8988T (cell line): Measurements from ENCODE around the gene RPL6.
"Not testable (repeated sequence)": the region's sequence is repeated elsewhere in the genome, so short reads cannot be mapped to it uniquely, and the experiment has no call there.

Experiments
- DNase-seq: peaks from one replicate; pipeline ENCODE4 v3.0.0; 2011

Gene RPL6

DNA sequence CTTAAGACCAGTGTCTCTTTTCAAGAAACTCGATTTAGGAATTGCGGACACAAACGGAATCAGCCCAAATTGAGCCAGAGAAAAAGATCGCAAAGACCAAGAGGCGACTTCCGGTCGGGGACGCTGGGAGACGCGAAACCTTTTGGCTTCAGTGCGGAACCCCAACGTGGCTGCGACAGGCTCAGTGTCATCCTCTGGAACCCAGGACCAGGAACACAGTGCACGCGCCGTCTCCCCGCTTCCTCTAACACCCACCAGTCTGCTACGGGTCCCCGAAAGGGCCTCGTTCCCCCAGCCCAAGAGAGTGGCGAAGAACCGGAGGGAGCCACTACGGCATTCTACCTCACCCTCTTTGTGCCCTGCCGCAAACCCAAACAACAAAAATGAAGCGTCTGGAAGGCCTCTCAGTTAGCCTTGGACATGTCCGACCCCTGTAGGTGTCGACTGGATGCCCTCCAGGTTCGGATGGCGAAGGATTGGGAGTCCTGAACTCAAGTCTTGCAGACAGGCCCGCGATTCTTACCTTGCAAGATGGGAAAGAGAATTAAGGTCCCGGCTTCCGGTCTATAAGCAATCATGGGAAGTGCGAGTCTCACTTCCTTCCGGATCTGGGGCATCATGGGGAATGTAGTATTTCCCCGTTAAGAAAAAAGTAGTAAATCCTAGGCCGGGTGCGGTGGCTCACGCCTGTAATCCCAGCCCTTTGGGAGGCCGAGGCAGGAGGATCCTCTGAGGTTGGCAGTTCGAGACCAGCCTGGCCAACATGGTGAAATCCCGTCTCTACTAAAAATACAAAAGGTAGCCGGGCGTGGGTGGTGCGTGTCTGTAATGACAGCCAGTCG lies at the start of gene RPL6:
Gene RPL6, minus strand, starts transcription at position 542 of the 842 bp plus-strand sequence. CDS start 949 bp downstream, outside the sequence.
- peak; percentile 60 for DNase-seq

DNA sequence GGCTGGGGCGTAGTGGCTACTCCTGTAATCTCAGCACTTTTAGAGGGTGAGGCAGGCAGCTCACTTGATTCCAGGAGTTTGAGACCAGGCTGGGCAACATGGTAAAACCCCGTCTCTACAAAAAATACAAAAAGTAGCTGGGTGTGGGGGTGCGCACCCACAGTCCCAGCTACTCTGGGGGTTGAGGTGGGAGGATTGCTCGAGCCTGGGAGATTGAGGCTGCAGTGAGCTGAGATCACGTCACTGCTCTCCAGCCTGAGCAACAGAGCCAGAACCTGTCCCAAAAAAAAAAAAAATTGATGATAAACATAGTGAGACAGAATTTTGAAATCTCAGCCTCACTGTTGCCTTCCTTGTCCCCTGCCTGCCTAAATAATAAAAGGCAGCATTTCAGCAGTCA lies 49.3 kb upstream of the RPL6 start:
- no peak for DNase-seq

DNA sequence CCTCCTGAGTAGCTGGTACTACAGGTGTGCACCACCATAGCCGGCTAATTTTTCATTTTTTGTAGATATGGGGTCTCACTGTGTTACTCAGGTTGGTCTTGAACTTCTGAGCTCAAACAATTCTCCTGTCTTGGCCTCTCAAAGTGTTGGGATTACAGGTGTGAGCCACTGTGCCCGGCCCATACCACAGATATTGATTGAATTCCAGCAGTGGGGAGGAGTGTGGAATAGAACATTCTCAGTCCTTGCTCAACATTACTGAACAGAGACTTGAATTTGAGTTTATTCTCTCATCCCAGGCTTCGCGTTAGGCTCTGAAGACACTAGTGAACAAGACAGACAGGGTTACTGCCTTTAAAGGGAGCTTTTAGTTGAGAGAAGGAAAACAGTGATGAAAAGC lies 48.9 kb upstream of the RPL6 start:
- no peak for DNase-seq

DNA sequence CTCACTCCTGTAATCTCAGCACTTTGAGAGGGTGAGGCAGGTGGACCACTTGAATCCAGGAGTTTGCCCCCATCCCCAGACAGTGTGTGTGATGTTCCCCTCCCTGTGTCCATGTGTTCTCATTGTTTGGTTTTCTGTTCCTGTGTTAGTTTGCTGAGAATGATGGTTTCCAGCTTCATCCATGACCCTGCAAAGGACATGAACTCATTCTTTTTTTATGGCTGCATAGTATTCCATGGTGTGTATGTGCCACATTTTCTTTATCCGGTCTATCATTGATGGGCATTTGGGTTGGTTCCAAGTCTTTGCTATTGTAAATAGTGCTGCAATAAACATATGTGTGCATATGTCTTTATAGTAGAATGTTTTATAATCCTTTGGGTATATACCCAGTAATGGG lies 47.7 kb upstream of the RPL6 start:
- not testable (repeated sequence) for DNase-seq

DNA sequence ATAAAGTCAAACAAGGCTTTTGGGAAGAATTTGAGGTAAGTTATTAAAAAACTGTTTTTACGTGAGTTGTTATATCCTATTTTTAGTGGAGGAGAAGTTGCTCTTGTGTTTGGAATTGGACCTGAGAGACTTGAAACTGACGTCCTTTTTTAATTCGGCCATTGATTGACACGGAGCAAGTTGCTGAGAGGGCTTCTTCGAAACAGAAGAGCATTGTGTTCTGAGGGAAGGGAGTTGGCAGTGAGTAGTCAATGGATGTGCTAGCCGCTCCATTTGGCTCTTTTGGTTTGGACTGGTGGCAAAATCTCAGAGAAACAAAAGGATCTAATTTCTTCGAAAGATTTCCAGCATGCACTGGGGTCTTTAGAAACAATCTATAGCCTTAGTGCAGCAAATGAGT lies 46.6 kb upstream of the RPL6 start:
- DNase-seq: no peak

DNA sequence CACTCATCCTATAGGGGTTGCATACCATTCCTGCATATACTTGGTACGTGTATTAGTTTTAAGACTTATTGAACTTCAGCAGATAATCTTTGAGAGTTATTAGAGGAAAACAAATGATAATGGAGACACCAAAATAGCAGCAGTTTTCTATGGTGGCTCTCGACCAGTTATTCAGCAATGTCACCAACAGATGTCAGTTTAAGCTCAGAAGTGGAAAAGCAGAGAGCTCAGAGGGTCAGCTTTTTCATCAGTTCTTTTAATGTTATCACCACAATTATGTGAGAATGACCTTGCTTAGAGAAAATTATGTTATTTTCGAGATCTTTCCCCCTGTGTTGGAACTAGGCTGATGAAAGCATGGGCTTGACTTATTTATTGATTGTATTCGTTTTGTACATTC lies 41.3 kb upstream of the RPL6 start:
- no peak for DNase-seq

DNA sequence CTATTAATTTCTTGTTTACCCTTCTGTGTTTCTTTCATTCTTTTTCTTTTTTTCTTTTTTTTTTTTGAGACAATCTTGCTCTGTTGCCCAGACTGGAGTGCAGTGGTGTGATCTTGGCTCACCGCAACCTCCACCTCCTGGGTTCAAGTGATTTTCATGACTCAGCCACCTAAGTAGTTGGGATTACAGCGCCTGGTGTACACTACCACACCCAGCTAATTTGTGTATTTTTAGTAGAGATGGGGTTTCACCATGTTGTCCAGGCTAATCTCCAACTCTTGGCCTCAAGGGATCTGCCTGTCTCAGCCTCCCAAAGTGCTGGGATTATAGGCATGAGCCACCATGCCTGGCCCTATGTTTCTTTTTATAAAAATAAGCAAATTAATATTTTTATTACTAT lies 38.8 kb upstream of the RPL6 start:
- not testable (repeated sequence) for DNase-seq

DNA sequence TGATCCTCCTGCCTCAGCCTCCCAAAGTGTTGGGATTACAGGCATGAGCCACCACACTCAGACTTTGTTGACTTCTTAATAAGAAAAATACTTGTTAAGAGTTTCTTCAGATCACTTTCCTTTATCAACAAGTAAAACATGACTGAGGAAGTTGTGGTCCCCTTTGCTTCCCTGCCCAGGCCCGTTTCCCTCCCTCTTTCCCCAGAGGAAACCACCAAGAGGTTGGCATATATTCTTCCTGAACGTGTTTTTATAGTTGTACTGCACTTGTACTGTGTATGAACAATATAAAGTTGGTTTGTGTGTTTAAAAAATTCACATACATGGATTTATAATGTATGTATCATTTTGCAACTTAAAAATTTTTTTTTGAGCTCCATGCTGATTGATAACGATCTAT lies 37.7 kb upstream of the RPL6 start:
- DNase-seq: no peak

DNA sequence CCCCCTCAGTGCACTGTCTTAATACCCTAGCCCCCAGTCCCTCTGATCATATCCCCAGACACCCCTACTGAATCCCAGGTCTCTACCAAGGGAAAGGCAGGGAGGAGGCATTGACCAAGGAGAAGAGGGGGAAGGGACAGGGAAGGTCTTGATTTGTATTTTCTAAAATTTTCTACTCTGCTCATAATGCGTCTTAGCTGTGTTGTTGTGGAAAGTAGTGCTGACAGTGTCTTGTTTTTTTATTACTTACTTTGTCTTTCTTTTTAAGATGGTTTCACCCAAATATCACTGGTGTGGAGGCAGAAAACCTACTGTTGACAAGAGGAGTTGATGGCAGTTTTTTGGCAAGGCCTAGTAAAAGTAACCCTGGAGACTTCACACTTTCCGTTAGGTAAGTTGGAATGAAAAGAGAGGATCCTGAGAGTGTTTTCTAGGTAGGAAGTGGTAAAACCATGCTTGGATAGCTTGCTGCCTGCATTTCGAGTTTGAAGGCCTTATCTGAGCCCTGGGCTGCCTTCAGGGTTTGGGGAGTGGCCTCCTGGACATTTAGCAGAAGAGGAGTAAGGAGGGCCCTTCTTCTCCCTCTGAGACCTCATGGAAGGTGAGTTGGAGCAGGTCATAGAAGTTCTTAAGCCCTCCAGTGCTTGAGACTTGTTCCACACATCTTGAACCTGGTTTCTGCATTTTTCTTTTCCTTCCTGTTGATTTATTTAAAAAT lies 36.8 kb upstream of the RPL6 start:
- DNase-seq: no peak

DNA sequence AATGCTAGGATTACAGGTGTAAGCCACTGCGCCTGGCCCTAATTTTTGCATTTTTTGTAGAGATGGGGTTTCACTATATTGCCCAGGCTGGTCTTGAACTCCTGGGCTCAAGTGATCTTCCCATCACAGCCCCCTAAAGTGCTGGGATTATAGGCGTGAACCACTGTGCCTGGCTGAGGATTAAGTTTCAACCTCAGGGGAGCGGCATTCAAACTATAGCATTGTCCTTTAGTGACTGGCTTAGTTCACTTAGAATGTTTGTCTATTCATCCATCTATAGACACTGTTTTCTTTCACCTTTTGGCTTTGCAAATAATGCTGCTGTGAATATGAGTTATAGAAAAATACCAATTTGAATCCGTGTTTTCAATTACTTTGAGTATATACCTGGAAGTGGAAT lies 34.5 kb upstream of the RPL6 start:
- no peak for DNase-seq

DNA sequence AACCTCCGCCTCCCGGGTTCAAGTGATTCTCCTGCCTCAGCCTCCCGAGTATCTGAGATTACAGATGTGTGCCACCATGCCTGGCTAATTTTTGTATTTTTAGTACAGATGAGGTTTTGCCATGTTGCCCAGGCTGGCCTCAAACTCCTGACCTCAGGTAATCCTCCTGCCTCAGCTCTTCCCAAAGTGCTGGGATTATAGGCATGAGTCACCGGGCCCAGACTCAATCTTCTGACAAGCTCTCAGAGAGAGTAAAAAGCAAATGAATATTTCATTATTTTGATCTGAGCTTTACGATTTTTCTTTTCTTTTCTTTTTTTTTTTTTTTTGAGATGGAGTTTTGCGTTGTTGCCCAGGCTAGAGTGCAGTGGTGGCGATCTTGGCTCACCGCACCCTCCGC lies 31.2 kb upstream of the RPL6 start:
- DNase-seq: not testable (repeated sequence)

DNA sequence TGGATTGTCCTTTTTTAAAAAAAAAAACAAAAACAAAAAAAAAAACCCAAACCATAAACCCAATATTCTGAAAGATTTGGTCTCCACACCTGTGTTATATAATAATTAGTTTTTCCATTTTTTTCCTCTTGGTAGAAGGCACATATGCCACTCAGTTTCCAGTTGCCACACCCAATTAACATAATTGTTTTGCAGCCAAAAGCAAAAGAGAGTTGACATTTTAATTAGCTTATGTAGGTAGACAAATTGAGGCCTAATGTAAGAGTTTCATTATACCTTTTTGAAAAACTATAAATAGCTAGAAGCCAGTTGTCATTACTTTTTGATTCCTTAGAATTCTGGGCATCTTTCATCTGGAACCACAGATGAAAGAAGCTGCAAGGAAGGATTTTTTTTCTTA lies 30.4 kb upstream of the RPL6 start:
- DNase-seq: no peak

DNA sequence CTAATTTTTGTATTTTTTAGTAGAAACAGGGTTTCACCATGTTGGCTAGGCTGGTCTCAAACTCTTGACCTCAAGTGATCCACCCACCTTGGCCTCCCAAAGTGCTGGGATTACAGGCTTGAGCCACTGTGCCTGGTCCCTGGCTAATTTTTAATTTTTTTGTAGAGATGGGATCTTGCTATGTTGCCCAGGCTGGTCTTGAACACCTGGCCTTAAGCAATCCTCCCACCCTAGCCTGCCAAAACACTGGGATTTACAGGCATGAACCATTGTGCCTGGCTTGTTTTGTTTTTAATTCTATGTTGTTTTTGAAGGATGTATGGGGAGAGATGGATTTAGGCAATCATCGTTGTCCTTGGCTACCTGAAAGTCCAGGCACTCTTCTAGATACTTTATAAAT lies 29.2 kb upstream of the RPL6 start:
- DNase-seq: not testable (repeated sequence)

DNA sequence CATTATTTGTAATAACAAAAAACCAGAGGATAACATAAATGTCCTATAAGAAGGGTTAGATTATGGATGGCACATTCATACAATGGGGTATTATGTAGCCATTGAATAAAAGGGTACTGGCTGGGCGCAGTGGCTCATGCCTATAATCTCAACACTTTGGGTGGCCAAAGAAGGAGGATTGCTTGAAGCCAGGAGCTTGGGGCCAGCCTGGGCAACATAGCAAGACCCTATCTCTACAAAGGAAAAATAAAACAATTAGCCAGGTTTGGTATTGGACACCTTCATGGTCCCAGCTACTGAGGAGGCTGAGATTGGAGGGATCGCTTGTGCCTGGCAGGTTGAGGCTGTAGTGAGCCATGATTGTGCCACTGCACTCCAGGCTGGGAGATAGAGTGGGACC lies 24.1 kb upstream of the RPL6 start:
- no peak for DNase-seq

DNA sequence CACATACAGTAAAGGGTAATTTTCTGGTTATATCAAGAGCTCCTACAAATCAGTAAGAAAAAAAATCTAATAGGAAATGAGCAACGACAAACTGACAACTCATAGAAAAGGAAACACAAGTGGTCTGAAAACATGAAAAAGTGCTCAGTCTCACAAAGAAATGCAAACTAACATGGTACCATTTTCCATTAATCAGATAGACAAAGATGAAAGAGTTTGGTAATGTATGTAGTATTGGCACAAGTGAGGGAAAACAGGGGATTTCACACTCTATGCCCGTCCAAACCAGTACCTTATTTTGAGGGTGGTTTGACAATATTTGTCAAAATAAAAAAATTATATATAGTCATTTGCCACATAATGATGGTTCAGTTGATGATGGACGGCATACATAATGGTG lies 22.6 kb upstream of the RPL6 start:
- DNase-seq: no peak

DNA sequence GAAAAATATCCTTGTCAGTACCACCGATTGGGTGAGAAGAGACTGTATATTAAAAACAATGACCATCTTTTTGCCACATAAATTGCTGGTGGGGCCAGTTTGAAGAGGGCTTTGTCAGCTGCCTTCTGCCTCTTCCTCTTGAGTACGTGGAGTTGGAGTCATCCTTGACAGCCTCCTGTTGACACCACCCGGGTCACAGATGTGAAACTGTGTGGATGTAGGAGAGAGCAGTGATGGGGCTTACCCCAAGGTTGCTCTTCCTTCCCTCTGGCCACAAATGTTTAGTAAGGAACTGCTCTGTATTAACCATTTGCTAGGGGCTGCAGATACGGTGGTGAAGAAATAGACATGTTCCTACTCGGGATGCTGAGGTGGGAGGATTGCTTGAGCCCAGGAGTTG lies 21.5 kb upstream of the RPL6 start:
- no peak for DNase-seq

DNA sequence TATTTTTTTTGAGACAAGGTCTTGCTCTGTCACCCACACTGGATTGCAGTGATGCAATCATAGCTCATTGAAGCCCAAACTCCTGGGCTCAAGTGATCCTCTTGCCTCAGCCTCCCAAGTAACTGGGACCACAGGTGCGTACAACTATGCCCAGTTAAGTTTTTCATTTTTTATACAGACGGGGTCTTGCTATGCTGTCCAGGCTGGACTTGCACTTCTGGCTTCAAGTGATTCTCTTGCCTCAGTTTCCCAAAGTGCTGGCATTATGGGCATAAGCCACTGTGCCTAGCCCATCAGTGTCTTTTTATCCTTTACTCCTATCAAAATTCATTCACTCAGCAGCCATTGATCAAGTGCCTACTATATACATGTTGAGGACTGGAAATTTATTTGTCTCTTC lies 18.4 kb upstream of the RPL6 start:
- no peak for DNase-seq

DNA sequence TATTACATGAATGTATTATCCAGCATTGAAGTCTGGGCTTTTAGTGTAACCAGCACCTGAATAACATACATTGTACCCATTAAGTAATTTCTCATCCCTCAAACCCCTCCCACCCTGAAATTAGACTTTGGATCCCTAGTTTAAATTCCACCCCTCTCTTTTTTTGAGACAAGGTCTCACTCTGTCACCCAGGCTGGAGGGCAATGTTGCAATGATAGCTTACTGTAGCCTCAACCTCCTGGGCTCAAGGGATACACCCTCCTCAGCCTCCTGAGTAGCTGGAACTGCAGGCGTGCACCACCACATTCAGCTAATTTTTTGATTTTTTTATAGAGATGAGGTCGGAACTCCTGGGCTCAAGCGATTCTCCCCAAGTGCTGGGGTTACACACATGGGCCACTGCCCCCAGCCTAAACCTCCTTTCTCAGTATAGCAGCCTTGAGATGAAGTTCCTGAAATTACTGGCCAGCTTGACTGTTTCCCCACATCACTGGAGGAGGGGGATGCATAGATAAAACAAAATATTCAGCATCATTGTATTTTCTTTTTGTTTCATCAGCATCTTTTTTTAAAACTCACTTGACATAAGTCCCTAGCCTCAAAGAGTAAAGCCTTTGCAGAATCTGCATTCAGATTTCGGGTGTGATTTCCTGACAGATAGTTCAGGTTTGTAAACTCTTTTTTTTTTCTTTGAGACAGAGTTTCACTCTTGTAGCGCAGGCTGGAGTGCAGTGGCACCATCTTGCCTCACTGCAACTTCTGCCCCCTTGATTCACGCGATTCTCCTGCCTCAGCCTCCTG lies 16.4 kb upstream of the RPL6 start:
- DNase-seq: no peak

DNA sequence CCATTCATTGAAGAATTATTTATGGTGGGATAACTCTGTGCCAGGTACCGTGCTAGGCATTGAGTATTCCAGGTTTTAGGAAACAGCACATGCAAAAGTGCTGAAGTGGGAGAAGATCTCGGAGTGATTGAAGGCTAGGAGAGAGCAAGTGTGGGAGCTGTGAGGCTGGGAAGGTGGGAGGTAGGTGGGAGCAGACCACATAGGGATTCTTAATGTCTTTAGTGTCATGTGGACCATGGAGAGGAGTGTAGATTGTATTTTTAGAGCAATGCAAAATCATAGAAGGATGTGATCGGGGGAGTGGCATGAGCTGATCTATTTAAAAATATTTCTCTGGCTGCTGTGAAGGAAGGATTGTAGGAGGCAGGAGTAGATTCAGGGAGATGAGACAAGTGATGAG lies 14.7 kb upstream of the RPL6 start:
- no peak for DNase-seq

DNA sequence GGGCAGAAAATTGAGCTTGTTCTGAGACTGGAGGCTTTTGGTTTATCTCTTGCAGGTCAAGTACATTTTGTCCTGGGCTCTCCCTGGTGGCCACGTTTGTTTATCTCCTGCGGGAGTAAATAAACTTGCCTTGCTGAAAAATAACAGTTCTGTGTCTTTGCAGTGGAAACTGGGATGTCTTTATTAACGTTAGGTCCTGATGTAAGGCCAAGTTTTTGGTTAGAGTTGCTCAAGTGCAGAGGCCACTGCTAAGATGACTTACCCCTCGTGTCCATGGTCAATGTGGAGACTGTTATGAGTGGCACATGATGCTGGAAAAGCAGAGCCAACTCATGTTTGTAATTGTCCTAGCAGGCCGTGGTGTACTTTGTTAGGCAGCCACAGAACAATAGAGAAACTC lies 13.1 kb upstream of the RPL6 start:
- DNase-seq: no peak

DNA sequence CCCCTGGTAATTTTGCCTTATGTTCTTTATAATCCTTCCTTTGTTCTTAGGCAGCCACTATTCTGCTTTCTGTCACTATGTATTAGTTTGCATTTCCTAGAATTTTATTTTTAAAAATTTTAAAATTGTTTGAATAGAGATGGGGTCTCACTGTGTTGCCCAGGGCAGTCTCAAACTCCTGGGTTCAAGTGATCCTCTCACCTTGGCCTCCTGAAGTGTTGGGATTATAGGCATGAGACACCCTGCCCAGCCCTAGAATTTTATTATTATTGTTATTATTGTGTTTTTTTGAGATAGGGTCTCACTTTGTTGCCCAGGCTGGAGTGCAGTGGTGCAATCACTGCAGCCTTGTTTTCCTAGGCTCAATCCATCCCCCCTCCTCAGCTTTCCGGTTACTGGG lies 12.0 kb upstream of the RPL6 start:
- no peak for DNase-seq

DNA sequence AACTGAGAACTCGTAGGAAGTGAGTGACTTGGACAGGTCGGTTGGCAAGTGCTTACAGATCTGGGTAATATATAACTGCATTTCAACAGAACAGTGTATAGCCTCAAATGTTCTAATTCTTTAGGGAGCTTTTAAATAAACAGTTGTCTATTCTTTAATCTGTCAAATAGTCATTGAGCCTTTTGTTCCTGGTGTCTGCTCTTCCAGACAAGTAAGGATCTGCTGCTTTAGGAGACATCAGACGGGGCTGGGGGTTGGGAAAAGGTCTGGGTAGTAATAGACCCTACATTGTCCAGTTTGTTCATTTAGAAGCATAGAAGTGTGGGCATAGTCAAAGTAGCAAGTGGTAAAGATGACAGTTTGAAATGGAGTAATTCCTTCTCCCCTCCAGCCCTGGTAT lies 11.3 kb upstream of the RPL6 start:
- no peak for DNase-seq

DNA sequence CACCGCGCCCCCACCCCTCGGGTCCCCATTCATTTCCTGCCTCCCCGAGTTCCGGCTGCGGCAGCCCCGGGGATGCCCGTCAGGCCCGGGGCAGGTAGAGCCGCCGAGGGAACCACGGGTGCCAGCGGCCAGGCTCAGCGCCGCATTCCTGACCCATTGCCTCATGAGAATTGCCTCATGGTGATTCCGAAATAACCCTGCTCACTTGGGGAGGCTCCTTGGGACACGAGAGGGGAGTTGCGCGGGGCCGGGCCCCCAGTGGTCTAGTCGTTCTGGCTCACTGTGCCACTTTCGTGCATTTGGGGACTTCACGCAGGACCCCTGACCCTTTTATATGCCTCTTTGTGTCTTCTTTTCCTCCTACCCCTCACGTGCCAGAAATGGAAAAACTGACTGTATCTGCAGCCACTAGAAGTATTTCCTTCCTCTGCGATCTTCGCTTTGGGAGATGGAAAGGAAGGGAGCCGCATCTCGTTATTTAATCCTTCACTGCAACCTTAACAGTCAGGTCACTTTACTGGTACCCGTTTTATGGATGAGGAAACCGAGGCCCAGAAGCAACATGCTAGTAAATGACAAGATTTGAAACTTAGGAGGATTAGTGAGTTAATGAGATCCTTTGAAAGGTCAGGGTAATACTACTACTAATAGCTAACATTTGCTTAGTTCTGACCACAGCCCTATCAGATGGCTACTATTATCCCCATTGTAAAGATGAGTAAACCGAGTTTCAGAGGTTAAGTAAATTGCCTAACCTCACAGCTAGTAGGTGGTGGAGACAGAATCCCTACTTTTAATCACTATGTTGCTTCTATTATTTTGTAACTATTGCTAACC lies 10.1 kb upstream of the RPL6 start:
- peak; percentile 44 for DNase-seq
